Tibial artery (tissue), 4 donors: ENCODE results near the gene SORCS2.
"Not testable (repeated sequence)": the region's sequence is repeated elsewhere in the genome, so short reads cannot be mapped to it uniquely, and the experiment has no call there.

Experiments used
- DNase-seq, 2 donors: peaks; one replicate each; pipeline ENCODE4 v3.0.0-alpha.2; 2019
- H3K27ac ChIP-seq, 2 donors: fragments of 200-600 bp; sonication (generic) in 1 of 2; 1 replicate in 1 of 2; 2 replicates in 1 of 2; pipeline ENCODE4 v1.5.1; 2018 to 2019; ENCODE audit warnings: mild to moderate bottlenecking in 1 of 2
- H3K27me3 ChIP-seq, 2 donors: fragments of 200-600 bp; sonication (generic) in 1 of 2; one replicate each; pipeline versions ENCODE4 v1.5.1 to v1.6.0; 2016 to 2019
- H3K36me3 ChIP-seq, 3 donors: fragments of 200-600 bp; sonication (generic) in 2 of 3; one replicate each; pipeline ENCODE4 v1.5.1; 2016 to 2019; ENCODE audit warnings: mild to moderate bottlenecking in 2 of 3
- H3K4me1 ChIP-seq, 4 donors: fragments of 200-600 bp; sonication (generic) in 2 of 4; 1 replicate in 3 of 4; 2 replicates in 1 of 4; pipeline ENCODE4 v1.5.1; 2016 to 2019
- H3K4me3 ChIP-seq, 2 donors: fragments of 200-600 bp; sonication (generic) in 1 of 2; 1 replicate in 1 of 2; 2 replicates in 1 of 2; pipeline ENCODE4 v1.5.1; 2018 to 2019; ENCODE audit warnings: mild to moderate bottlenecking in 2 of 2
- H3K9me3 ChIP-seq, 3 donors: fragments of 200-600 bp; sonication (generic) in 1 of 3; one replicate each; pipeline ENCODE4 v1.5.1; 2016 to 2019
- CTCF ChIP-seq, 2 experiments: fragments of 200-600 bp in 1 of 2; fragments of 450-650 bp in 1 of 2; IDR thresholded peaks; one replicate each; pipeline ENCODE4 v1.5.1; 2017 to 2019; ENCODE audit warnings: antibody characterized with exemption in 2 of 2, mild to moderate bottlenecking in 1 of 2, moderate library complexity in 1 of 2
- intact Hi-C: fragments of 100-400 bp; cut with DNase I; formaldehyde crosslinking; loops from one replicate; pipeline ENCODE4 v1.15.0; 2023; ENCODE audit warnings: low total_unique reads

The SORCS2 gene

GRCh38 chr4:7574287-7575014 is 382.1 kb downstream of the SORCS2 start:
- DNase-seq, result no peak
- H3K27ac ChIP-seq, result no peak overlapping the region
- intact Hi-C loops, result no loop called here
- no peak for TF ChIP-seq CTCF (IDR thresholded peaks at IDR 0.05)
- H3K9me3 ChIP-seq, result peaks cover 0 to 40% (median 39%) of the 10 kb centered on the region in 3 donors
- peaks cover 0 to 15% of the 10 kb centered on the region in 2 donors for H3K27me3 ChIP-seq
- no peak overlapping the region for H3K4me3 ChIP-seq
- H3K36me3 ChIP-seq, result no peaks in the 10 kb centered on the region
- no peaks in the 10 kb centered on the region for H3K4me1 ChIP-seq

GRCh38 chr4:7575426-7575825 is 383.1 kb downstream of the SORCS2 start:
- H3K4me3 ChIP-seq, result no peak overlapping the region
- DNase-seq, result no peak
- no peak for TF ChIP-seq CTCF (IDR thresholded peaks at IDR 0.05)
- peaks cover 0 to 42% (median 41%) of the 10 kb centered on the region in 3 donors for H3K9me3 ChIP-seq
- no peaks in the 10 kb centered on the region for H3K36me3 ChIP-seq
- H3K4me1 ChIP-seq, result no peaks in the 10 kb centered on the region
- intact Hi-C loops, result no loop called here
- peaks cover 0 to 12% of the 10 kb centered on the region in 2 donors for H3K27me3 ChIP-seq
- no peak overlapping the region for H3K27ac ChIP-seq

GRCh38 chr4:7577361-7578039 is 385.2 kb downstream of the SORCS2 start:
- DNase-seq, H3K4me3 ChIP-seq, H3K27ac ChIP-seq, intact Hi-C loops, H3K4me1 ChIP-seq, H3K27me3 ChIP-seq, H3K36me3 ChIP-seq: not testable (repeated sequence)
- peaks cover 0 to 42% (median 41%) of the 10 kb centered on the region in 3 donors for H3K9me3 ChIP-seq

GRCh38 chr4:7581477-7581876 is 389.1 kb downstream of the SORCS2 start:
- no peaks in the 10 kb centered on the region for H3K27me3 ChIP-seq
- no peaks in the 10 kb centered on the region for H3K36me3 ChIP-seq
- H3K9me3 ChIP-seq, result peaks cover 0 to 31% (median 31%) of the 10 kb centered on the region in 3 donors
- intact Hi-C loops, result no loop called here
- no peaks in the 10 kb centered on the region for H3K4me1 ChIP-seq
- no peak for TF ChIP-seq CTCF (IDR thresholded peaks at IDR 0.05)
- no peak overlapping the region for H3K4me3 ChIP-seq
- no peak for DNase-seq
- no peak overlapping the region for H3K27ac ChIP-seq

- Histone ChIP-seq H3K36me3 (no peaks in the 10 kb centered on the region), H3K4me3 (no peak overlapping the region), H3K9me3 (peaks cover 0 to 21% (median 21%) of the 10 kb centered on the region in 3 donors), H3K27ac (no peak overlapping the region), H3K4me1 (no peaks in the 10 kb centered on the region), H3K27me3 (no peaks in the 10 kb centered on the region)
- no peak for DNase-seq
- intact Hi-C loops, result no loop called here
- TF ChIP-seq CTCF (IDR thresholded peaks at IDR 0.05), result no peak
These were observed 390.2 kb downstream of the SORCS2 start for GRCh38 chr4:7582313-7583097.
